GM12872 (cell line): ENCODE measurements around the gene SLC35F1.

Source experiments
- CTCF ChIP-seq: IDR thresholded peaks from 3 replicates; pipeline ENCODE4 v1.5.1; 2011; ENCODE audit warnings: low read depth, mild to moderate bottlenecking, low read length, moderate library complexity; ENCODE audit not compliant: insufficient read depth

SLC35F1 gene

GRCh38 chr6:118148561-118148960 is 241.5 kb downstream of the SLC35F1 start:
- no peak for TF ChIP-seq CTCF

- no peak for TF ChIP-seq CTCF
These were observed 245.5 kb downstream of the SLC35F1 start for GRCh38 chr6:118152524-118152923.

- no peak for TF ChIP-seq CTCF
These were observed 254.3 kb downstream of the SLC35F1 start for GRCh38 chr6:118161343-118161742.

GRCh38 chr6:118163542-118163941 is 256.5 kb downstream of the SLC35F1 start:
- TF ChIP-seq CTCF, result no peak

GRCh38 chr6:118165500-118165899 is 258.4 kb downstream of the SLC35F1 start:
- no peak for TF ChIP-seq CTCF

GRCh38 chr6:118168421-118168820 is 261.4 kb downstream of the SLC35F1 start:
- no peak for TF ChIP-seq CTCF

- no peak for TF ChIP-seq CTCF
These were observed 264.8 kb downstream of the SLC35F1 start for GRCh38 chr6:118171852-118172251.

- TF ChIP-seq CTCF, result no peak
These were observed 267.0 kb downstream of the SLC35F1 start for GRCh38 chr6:118174071-118174470.
